Stimulated activated CD4-positive, alpha-beta T cell treated with anti-CD3 and anti-CD28 coated beads, Interleukin-4, amount 100 ng/mL, for 48 hours (primary cell): ENCODE data around the gene ZNF555.
A peak's percentile ranks its signal among the peaks of the same experiment; 100 is the strongest.
"Not testable (repeated sequence)": the region's sequence is repeated elsewhere in the genome, so short reads cannot be mapped to it uniquely, and the experiment has no call there.

ENCODE experiments used
- DNase-seq, 2 donors: peaks; one replicate each; pipeline ENCODE4 v3.0.0-alpha.2; 2020; ENCODE audit warnings: low read depth in 2 of 2

Gene ZNF555

GRCh38 chr19:2840794-2841791, at the start of gene ZNF555:
Gene ZNF555 (plus strand): TSS chr19:2841475. CDS start chr19:2841573, 98 bp downstream.
- peak; percentile 96 to 97 for DNase-seq

DNA sequence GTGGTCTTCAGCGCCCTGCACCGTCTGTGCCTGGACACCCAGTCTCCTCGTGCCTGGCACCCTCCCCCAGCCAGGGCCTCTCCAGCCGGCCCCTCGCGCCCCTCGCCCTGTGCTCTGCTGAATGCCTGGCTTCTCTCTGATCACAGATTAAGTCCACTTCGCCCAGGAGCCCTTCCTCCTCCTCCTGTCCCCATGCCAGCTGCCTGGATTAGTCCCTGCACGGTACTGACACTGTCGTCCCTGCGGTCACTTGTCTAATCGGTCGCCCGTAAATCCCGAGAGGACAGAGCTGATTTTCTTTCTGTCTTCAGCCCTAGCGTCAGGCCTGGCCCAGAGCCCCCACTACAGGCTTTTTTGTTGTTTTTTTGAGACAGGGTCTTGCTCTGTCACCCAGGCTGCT, 49.4 kb upstream of the ZNF555 start:
- DNase-seq, result no peak

GRCh38 chr19:2792666-2793065, 48.6 kb upstream of the ZNF555 start:
- DNase-seq, result not testable (repeated sequence)

DNA sequence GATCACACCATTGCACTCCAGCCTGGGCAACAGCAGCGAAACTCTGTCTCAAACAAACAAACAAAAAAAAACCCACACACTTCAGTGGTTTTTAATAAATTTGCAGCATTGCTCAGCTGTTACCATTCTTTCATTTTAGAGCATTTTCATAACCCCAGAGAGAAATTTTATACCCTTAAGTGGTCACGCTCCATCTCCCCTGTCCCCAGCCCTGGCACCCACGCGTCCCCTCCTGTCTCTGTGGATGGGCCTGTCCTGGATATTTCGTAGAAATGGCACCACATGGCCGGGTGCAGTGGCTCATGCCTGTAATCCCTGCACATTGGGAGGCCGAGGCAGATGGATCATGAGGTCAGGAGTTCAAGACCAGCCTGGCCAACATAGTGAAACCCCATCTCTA, 48.1 kb upstream of the ZNF555 start:
- DNase-seq, result no peak

- no peak for DNase-seq
These were observed 47.7 kb upstream of the ZNF555 start for GRCh38 chr19:2793577-2793976.

DNA sequence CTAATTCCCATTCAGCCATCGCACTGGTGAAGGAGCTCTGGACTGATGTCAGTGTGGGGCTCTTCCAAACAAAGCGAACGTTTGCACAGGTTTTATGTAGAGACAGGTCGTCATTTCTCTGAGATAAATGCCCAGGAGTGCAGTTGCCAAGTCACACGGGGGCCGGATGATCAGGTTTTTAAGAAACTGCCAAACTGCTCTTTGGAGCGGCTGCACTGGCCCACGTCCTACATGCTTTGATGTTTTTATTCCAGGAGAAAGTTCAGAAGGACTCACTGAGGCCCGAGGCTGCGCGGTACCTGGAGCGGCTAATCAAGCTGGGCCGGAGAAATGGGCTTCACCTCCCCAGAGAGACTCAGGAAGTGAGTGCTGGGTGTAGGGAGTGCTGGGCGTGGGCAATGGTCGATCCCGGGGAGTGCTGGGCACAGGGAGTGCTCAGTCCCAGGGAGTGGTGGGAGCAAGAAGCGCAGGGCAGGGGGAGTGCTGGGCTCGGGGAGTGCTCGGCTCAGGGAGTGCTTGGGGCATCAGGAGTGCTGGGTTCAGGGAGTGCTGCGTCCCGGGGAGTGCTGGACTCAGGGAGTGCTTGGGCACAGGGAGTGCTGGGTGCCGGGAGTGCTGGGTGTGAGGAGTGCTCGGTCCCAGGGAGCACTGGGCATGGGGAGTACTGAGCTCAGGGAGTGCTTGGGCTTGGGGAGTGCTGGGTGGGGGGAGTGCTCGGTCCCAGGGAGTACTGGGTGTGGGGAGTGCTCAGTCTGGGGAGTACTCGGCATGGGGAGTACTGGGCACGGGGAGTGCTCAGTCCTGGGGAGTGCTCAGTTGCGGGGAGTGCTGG, 45.2 kb upstream of the ZNF555 start:
- DNase-seq, result no peak

DNA sequence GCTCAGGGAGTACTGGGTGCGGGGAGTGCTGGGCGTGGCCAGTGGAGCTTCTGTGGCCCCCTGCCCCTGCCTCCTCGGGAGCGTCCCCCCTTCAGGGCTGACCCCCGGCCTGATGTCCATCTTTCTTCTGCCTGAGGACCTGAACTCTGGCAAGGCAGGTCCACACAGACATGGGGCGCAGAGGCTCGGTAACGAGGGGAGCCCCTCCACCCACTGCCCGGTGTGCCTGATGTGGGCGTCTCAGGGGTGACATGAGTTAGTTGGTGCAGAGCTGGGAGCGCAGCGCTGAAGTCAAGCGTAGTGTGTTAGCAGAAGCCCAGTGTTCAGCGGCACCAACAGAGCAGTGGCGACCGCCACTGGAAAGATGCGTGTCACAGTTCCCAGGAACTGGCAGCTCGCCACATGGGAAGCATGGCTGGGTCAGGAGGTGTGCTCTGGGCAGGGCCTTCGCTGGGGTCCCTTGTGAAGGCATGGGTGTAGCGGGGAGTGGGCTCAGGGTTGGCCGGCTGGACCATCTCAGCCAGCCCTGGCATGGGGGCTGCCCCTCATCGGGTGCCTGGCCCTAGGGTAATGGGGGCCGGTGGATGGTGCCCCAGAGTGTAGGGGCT, 44.5 kb upstream of the ZNF555 start:
- no peak for DNase-seq

- no peak for DNase-seq
These were observed 44.0 kb upstream of the ZNF555 start for GRCh38 chr19:2797280-2797679.

DNA sequence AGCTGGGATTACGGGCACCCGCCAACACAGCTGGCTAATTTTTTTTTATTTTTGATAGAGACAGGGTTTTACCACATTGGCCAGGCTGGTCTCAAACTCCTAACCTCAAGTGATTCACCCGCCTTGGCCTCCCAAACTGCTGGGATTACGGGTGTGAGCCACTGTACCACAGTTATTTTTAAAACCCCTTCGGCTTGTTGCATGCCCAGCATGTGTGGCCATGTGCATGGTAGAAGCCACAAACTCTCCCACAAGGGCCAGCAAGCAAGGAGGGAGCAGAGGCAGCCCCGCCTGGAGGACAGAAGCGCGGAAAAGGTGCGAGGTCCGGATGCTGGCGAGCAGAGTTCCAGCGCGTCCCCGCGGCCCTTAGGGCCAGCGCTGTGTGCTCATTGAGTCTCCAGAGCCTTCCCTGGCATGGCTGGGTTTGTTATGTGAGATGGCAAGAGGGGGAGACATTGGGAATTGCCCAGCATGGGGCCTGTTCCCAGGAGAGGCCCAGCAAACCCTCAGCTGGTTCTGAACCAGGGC, 43.1 kb upstream of the ZNF555 start:
- no peak for DNase-seq

- no peak for DNase-seq
These were observed 42.5 kb upstream of the ZNF555 start for GRCh38 chr19:2798733-2799132.

- no peak for DNase-seq
These were observed 41.8 kb upstream of the ZNF555 start for GRCh38 chr19:2799273-2800020.

- DNase-seq, result no peak
These were observed 40.8 kb upstream of the ZNF555 start for GRCh38 chr19:2800506-2800905.

- DNase-seq, result no peak
These were observed 38.4 kb upstream of the ZNF555 start for GRCh38 chr19:2802826-2803225.

DNA sequence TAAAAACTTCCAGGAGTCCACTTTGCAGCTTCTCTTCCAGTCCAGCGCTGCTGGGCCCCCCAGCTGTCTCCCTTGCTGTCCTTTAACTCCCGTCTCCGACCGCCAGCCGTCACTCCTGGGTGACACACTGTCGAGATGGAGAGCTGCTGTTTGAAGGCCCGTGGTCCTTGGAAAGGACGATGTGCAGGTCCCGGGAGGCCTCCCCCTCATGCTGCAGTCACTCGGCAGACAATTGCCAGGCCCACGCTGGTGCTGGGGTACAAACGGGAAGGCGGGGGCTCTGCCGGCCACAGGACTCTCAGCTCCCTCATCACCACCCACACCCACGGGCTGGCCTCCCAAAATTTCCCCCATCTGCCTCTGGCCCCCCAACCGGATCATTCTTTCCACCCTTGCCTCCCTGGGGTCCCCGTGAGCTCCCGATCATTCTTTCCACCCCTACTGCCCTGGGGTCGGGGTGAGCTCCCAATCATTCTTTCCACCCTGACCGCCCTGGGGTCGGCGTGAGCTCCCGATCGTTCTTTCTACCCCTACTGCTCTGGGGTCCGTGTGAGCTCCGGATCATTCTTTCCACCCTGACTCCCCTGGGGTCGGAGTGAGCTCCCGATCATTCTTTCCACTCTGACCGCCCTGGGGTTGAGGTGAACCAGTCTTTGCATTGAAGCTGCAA, 37.7 kb upstream of the ZNF555 start:
- no peak for DNase-seq

DNA sequence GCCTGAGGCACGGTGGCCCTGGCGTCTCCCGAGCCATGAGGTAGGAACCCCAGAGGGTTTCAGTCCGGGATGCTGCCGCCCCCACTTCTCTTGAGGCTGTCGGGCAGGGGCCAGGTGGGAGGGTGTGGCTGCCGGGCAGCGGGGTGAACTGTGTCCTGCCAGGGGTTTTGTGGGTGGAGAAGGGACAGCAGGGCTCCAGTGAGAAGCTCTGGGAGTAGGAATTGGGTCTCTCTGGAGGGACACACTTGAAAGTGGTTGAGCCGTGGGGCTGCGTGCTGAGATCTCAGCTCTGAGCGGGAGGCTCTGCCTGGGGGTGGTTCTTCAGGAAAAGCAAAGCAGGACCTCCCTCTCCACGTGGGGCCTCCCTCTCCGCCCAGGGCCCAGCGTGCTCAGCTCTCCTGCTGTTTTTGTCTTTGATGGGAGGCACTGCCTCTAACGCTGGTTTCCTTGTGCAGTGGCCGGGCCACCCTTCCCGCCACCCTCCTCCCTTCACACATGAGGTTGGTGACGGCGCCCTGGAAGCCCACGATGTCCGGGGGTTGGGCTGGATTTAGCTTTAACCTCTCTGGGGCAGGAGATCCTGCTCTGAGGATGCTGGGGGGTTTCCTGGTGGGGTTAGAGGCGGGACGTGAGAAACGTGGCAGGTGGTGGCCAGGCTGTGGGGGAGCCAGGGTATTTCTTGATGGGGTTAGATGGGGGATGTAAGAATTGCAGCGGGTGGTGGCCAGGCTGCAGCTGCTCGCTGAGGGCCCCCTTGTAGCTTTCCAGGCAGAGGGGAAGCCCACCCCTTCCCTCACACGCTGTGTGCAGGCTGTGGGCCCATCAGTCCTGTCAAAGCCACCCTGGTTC, 36.9 kb upstream of the ZNF555 start:
- DNase-seq, result no peak

GRCh38 chr19:2805261-2805900, 35.9 kb upstream of the ZNF555 start:
- DNase-seq, result no peak

GRCh38 chr19:2805991-2806649, 35.2 kb upstream of the ZNF555 start:
- DNase-seq, result no peak

- DNase-seq, result no peak
These were observed 34.4 kb upstream of the ZNF555 start for GRCh38 chr19:2806736-2807378.
